GM12874 (cell line): Measurements from ENCODE around the gene CD80.

ENCODE experiments used
- TF ChIP-seq, protein P1 (sequence below): IDR thresholded peaks from 2 replicates; pipeline ENCODE4 v1.5.1; 2011; ENCODE audit warnings: low read depth, mild to moderate bottlenecking, control low read depth, low read length, moderate library complexity; ENCODE audit not compliant: insufficient read depth

Gene CD80

DNA sequence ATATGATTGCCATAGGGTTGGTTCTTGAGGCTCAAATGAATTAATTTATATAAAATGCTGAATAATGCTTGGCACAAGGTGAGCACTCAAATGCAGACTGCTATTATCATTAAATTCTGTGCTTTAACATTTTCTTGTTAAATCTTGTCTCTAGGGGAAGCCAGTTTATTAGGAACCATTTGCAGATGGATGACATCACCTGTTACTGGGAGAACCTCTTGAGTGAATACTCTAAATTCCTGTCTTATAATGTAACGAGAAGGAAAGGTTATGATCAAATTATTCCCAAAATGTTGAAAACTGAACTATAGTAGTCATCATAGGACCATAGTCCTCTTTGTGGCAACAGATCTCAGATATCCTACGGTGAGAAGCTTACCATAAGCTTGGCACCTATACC, 67.3 kb downstream of the CD80 start:
- TF ChIP-seq, protein P1, sequence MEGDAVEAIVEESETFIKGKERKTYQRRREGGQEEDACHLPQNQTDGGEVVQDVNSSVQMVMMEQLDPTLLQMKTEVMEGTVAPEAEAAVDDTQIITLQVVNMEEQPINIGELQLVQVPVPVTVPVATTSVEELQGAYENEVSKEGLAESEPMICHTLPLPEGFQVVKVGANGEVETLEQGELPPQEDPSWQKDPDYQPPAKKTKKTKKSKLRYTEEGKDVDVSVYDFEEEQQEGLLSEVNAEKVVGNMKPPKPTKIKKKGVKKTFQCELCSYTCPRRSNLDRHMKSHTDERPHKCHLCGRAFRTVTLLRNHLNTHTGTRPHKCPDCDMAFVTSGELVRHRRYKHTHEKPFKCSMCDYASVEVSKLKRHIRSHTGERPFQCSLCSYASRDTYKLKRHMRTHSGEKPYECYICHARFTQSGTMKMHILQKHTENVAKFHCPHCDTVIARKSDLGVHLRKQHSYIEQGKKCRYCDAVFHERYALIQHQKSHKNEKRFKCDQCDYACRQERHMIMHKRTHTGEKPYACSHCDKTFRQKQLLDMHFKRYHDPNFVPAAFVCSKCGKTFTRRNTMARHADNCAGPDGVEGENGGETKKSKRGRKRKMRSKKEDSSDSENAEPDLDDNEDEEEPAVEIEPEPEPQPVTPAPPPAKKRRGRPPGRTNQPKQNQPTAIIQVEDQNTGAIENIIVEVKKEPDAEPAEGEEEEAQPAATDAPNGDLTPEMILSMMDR, result no peak

DNA sequence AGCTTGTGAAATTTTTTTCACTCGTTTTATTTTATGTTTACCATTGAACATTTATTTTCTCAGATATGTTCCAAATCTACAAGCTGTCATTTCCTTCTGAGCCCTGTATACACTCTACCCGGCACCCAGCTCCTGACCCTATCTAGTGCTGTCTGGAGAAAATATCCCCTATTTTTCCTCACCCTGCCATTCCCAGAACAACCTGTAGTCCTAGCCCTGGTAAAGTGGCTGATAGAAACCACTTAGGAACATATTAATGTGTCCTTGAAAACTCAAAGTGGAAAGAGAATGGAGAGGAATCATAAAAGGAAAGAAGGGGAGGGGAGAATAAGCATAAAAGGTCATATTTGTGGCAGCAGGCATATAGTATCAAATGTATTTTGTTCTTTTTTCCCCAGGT, 69.3 kb downstream of the CD80 start:
- TF ChIP-seq, protein P1, result no peak

DNA sequence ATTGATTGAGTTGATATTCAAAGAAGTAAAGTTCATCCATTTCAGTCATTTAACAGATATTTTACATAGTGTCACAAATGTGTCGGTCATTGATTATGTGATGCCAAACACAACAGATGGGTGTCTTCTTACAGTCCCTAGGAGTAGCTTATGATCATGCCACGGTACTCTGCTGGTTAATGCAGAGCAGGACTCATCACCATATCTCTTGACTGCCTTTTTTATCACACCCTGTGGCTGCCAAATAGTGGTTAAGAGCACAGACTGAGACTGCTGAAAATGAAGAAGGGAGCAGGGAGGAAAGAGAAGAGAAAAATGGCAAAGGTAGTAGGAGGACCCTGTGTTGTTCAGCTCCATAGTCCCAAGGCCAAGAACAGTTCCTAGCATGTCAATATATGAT, 73.9 kb downstream of the CD80 start:
- TF ChIP-seq, protein P1, result no peak

DNA sequence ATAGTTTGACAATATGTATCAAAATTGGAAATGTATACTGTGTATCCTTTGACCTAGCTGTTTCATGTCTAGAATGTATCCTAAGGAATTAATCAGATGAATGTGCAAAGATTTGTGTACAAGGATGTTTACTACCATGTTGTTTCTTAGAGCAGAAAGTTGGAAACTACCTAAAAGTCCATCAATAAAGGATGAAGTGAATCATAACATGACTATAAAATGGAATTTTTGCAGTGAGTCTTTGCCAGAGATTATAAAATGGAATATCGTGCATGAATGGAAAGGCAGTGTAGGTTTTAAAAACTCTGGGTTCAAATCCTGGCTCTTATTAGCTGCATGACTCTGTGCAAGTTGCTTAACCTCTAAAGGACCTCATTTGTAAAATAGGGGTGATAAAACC, 76.3 kb downstream of the CD80 start:
- TF ChIP-seq, protein P1, result no peak

DNA sequence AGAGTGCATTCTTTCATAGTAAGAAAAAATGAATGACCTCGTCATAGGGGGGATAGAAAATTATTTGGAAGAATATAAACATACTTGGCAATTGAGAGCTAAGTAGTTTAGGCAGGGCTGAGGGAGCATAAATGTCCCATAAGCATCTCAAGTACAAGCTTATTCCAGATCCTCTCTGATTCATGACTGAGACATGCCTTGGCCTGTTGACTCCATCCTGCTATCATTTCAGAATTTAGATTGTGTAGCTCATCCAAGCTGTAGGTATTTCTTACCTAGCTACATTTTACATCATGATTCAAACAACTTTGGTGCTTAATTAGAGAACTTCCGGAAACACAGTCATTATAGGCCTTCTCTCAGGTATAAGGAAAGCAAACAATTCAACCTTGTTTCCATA, 78.3 kb downstream of the CD80 start:
- TF ChIP-seq, protein P1, result no peak
